HUDEP-2 (cell line): ENCODE measurements around the gene WDFY1.
A peak's percentile ranks its signal among the peaks of the same experiment; 100 is the strongest.

Experiments
- DNase-seq, 76 experiments: peaks; one replicate each; lab custom pipeline; 2025; ENCODE audit not compliant: unreplicated experiment in 76 of 76; lab: John Stamatoyannopoulos, UW

The WDFY1 gene

GRCh38 chr2:223959688-223960087 is 14.6 kb upstream of the WDFY1 start:
- DNase-seq: peak in 1 of 76 experiments; percentile 11

GRCh38 chr2:223957092-223957851 is 12.1 kb upstream of the WDFY1 start, which contains the start of gene MRPL44:
Gene MRPL44 (plus strand): TSS chr2:223957463. CDS start chr2:223957473, 10 bp downstream.
- DNase-seq: peak in 74 of 76 experiments; percentile 24 to 95 (median 89)

- DNase-seq: no peak
Measured at GRCh38 chr2:223956300-223956699, 11.2 kb upstream of the WDFY1 start.

GRCh38 chr2:223954401-223954800 is 9.3 kb upstream of the WDFY1 start:
- DNase-seq: no peak

GRCh38 chr2:223952280-223952968 is 7.3 kb upstream of the WDFY1 start:
- DNase-seq: no peak

- no peak for DNase-seq
Measured at GRCh38 chr2:223950448-223951347, 5.6 kb upstream of the WDFY1 start.

GRCh38 chr2:223949241-223949840 is 4.2 kb upstream of the WDFY1 start:
- DNase-seq: peak in 8 of 76 experiments; percentile 2 to 32 (median 12)

- no peak for DNase-seq
Measured at GRCh38 chr2:223947711-223948205, 2.6 kb upstream of the WDFY1 start.

- no peak for DNase-seq
Measured at GRCh38 chr2:223945755-223946154, 620 bp upstream of the WDFY1 start.

- peak in 9 of 76 experiments; percentile 1 to 29 (median 8) for DNase-seq
Measured at GRCh38 chr2:223944166-223944702, 901 bp downstream of the WDFY1 start.

- no peak for DNase-seq
Measured at GRCh38 chr2:223943561-223944008, 1.6 kb downstream of the WDFY1 start.

- DNase-seq: no peak
Measured at GRCh38 chr2:223943135-223943534, 2.0 kb downstream of the WDFY1 start.

GRCh38 chr2:223941579-223942277 is 3.4 kb downstream of the WDFY1 start:
- DNase-seq: no peak

- DNase-seq: peak in 17 of 76 experiments; percentile 4 to 42 (median 22)
Measured at GRCh38 chr2:223939438-223939837, 5.7 kb downstream of the WDFY1 start.

GRCh38 chr2:223937535-223937934 is 7.6 kb downstream of the WDFY1 start:
- no peak for DNase-seq

GRCh38 chr2:223936862-223937326 is 8.2 kb downstream of the WDFY1 start:
- no peak for DNase-seq

- no peak for DNase-seq
Measured at GRCh38 chr2:223935459-223936125, 9.5 kb downstream of the WDFY1 start.

- no peak for DNase-seq
Measured at GRCh38 chr2:223934870-223935269, 10.3 kb downstream of the WDFY1 start.
